Tibial nerve (tissue), 4 donors: ENCODE measurements around the gene FAM241A. TPM values are rescaled to one million over a fixed set of nuclear protein-coding genes. Genes with fewer than 3 reads are reported as not detected.

Source experiments
- DNase-seq, 2 donors: peaks; one replicate each; pipeline ENCODE4 v3.0.0-alpha.2; 2019; ENCODE audit warnings: low spot score in 2 of 2
- H3K27ac ChIP-seq, 4 donors: fragments of 200-600 bp; sonication (generic) in 3 of 4; one replicate each; pipeline ENCODE4 v1.5.1; 2017 to 2019; ENCODE audit warnings: mild to moderate bottlenecking in 1 of 4
- H3K27me3 ChIP-seq, 2 donors: fragments of 200-600 bp; sonication (generic) in 1 of 2; one replicate each; pipeline versions ENCODE4 v1.5.1 to v1.6.0; 2017 to 2019
- H3K36me3 ChIP-seq, 3 donors: fragments of 200-600 bp; sonication (generic); one replicate each; pipeline ENCODE4 v1.5.1; 2018 to 2019
- H3K4me1 ChIP-seq, 4 donors: fragments of 200-600 bp; sonication (generic) in 3 of 4; one replicate each; pipeline ENCODE4 v1.5.1; 2017 to 2019
- H3K4me3 ChIP-seq, 4 donors: fragments of 200-600 bp; sonication (generic) in 3 of 4; one replicate each; pipeline ENCODE4 v1.5.1; 2017 to 2019; ENCODE audit warnings: mild to moderate bottlenecking in 1 of 4, moderate library complexity in 1 of 4
- H3K9me3 ChIP-seq, 4 donors: fragments of 200-600 bp; sonication (generic) in 3 of 4; one replicate each; pipeline ENCODE4 v1.5.1; 2017 to 2019
- CTCF ChIP-seq, 5 experiments: fragments of 200-600 bp in 3 of 5; fragments of 450-650 bp in 2 of 5; sonication (generic) in 3 of 5; IDR thresholded peaks; one replicate each; pipeline ENCODE4 v1.5.1; 2016 to 2019; ENCODE audit warnings: antibody characterized with exemption in 5 of 5, mild to moderate bottlenecking in 3 of 5, moderate library complexity in 2 of 5
- EP300 ChIP-seq, 2 donors: sonication (generic); formaldehyde crosslinking; IDR thresholded peaks; one replicate each; pipeline ENCODE4 v1.6.1; 2017; ENCODE audit warnings: antibody characterized with exemption in 2 of 2, mild to moderate bottlenecking in 1 of 2
- POLR2A ChIP-seq, 2 donors: fragments of 450-650 bp; IDR thresholded peaks; one replicate each; pipeline ENCODE4 v1.6.1; 2017; ENCODE audit warnings: antibody characterized with exemption in 2 of 2, mild to moderate bottlenecking in 2 of 2, moderate library complexity in 2 of 2
- WGBS, 2 donors: methylation state at CpG; one replicate each; pipeline ENCODE4 v1.1.5; 2018; 5-methylcytosine and 5-hydroxymethylcytosine counted together
- total RNA-seq, 4 donors: library from RNA; depleted of rRNA; stranded (reverse); fragments of >200 nt; gene quantifications; one replicate each; pipeline ENCODE4 v1.1.0, GENCODE V29; 2016

The FAM241A gene
- total RNA-seq, 4 donors from 2014 or later, result 2.4 to 4.8 (median 2.9) TPM

- no peak for TF ChIP-seq CTCF (IDR thresholded peaks at IDR 0.05)
- no peak for TF ChIP-seq EP300 (IDR thresholded peaks at IDR 0.05)
- no peak for TF ChIP-seq POLR2A (IDR thresholded peaks at IDR 0.05)
- H3K4me3 ChIP-seq, result no peak overlapping the region
- no peaks in the 10 kb centered on the region for H3K27me3 ChIP-seq
- H3K4me1 ChIP-seq, result peaks cover 0 to 4% (median 0%) of the 10 kb centered on the region in 4 donors
- no peaks in the 10 kb centered on the region for H3K36me3 ChIP-seq
- H3K9me3 ChIP-seq, result no peaks in the 10 kb centered on the region
- WGBS, 2 donors, result 10 to 17% methylated on average over 4 of the region's 4 CpGs
- no peak for DNase-seq
- H3K27ac ChIP-seq, result no peak overlapping the region
Measured at GRCh38 chr4:112130906-112131305, 14.3 kb upstream of the FAM241A start.

DNA sequence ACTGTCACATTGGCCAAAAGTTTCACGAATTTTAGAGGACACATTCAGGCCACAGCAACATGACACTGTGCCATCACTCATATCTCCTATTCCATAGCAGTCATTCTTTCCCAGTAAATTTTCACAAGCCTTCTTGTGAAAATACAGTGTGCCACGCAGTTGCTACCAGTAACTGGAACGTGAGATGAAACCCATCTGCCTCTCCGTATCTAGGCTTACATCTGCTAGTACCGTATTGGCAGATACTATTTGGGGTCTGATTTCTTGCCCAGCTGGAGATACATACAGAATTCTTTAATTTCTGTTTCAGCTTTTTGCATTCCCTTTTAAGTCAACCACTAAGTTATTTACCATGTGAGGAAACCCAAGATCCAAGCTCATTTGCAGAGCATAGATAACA is 8.7 kb upstream of the FAM241A start:
- no peak overlapping the region for H3K4me3 ChIP-seq
- H3K27me3 ChIP-seq, result no peaks in the 10 kb centered on the region
- no peaks in the 10 kb centered on the region for H3K36me3 ChIP-seq
- no peaks in the 10 kb centered on the region for H3K9me3 ChIP-seq
- TF ChIP-seq CTCF (IDR thresholded peaks at IDR 0.05) (no peak), POLR2A (IDR thresholded peaks at IDR 0.05) (no peak), EP300 (IDR thresholded peaks at IDR 0.05) (no peak)
- WGBS, 2 donors, result 86 to 91% methylated on average over 5 of the region's 5 CpGs
- DNase-seq, result no peak
- peaks cover 0 to 7% (median 0%) of the 10 kb centered on the region in 4 donors for H3K4me1 ChIP-seq
- no peak overlapping the region for H3K27ac ChIP-seq

DNA sequence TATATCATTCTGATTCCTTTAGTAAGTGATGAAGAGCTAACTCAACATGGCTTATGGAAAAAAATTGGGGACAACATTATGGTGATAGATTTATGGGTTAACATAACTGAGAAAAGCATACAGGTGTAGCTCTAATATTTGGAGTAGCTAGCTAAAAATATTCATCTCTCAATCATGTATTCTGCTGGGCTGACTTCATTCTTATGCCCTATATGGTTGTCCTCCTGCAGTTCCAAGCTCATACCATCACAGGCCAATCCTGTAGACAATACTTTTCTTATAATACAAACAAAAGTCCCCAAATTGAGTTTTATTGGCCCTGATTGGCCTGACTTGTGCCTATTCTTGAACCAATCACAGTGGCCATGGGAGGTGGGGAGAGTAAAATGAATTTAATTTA is 6.7 kb upstream of the FAM241A start:
- H3K27me3 ChIP-seq, result no peaks in the 10 kb centered on the region
- no peaks in the 10 kb centered on the region for H3K9me3 ChIP-seq
- H3K36me3 ChIP-seq, result no peaks in the 10 kb centered on the region
- no peak overlapping the region for H3K4me3 ChIP-seq
- no peak for DNase-seq
- TF ChIP-seq POLR2A (IDR thresholded peaks at IDR 0.05) (no peak), EP300 (IDR thresholded peaks at IDR 0.05) (no peak), CTCF (IDR thresholded peaks at IDR 0.05) (no peak)
- no peak overlapping the region for H3K27ac ChIP-seq
- peaks cover 0 to 12% (median 0%) of the 10 kb centered on the region in 4 donors for H3K4me1 ChIP-seq

DNA sequence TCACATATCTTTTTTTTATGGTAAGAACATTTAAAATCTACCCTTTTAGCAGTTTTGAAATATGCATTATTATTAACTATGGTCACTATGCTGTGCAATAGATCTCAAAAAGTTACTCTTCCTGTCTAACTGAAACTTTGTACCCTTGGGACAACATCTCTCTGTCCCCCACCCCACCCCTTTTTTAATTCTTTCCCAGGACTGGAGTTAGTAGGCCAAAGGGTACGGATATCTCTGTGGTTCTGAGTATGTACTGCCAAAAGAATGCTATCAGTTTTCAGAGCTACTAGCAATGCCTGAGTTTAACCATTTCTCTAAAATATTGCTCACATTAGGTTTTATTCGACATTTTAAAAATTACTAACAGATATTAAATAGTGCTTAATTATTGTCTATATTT is 4.7 kb upstream of the FAM241A start:
- H3K4me3 ChIP-seq, result no peak overlapping the region
- H3K9me3 ChIP-seq, result no peaks in the 10 kb centered on the region
- H3K27me3 ChIP-seq, result no peaks in the 10 kb centered on the region
- TF ChIP-seq POLR2A (IDR thresholded peaks at IDR 0.05), result no peak
- TF ChIP-seq EP300 (IDR thresholded peaks at IDR 0.05), result no peak
- no peak for TF ChIP-seq CTCF (IDR thresholded peaks at IDR 0.05)
- WGBS, 2 donors, result 73 to 77% methylated on average over 2 of the region's 2 CpGs
- no peak for DNase-seq
- peaks cover 0 to 16% (median 0%) of the 10 kb centered on the region in 4 donors for H3K4me1 ChIP-seq
- H3K27ac ChIP-seq, result peak overlapping the region in 1 of 4 donors; percentile 13
- no peaks in the 10 kb centered on the region for H3K36me3 ChIP-seq

GRCh38 chr4:112141366-112142138 is 3.7 kb upstream of the FAM241A start:
- Histone ChIP-seq H3K4me1 (peaks cover 0 to 19% (median 0%) of the 10 kb centered on the region in 4 donors), H3K4me3 (no peak overlapping the region), H3K36me3 (no peaks in the 10 kb centered on the region), H3K27ac (peak overlapping the region in 1 of 4 donors; percentile 13), H3K27me3 (no peaks in the 10 kb centered on the region), H3K9me3 (no peaks in the 10 kb centered on the region)
- TF ChIP-seq CTCF (IDR thresholded peaks at IDR 0.05) (no peak), EP300 (IDR thresholded peaks at IDR 0.05) (no peak), POLR2A (IDR thresholded peaks at IDR 0.05) (no peak)
- WGBS, 2 donors, result 62 to 63% methylated on average over 6 of the region's 6 CpGs
- DNase-seq, result no peak
